Activated T-cell treated with anti-CD3 and anti-CD28 coated beads, Interleukin-2, amount 50 U/mL, for 48 hours (primary cell): ENCODE results near the gene PRAF2.
A peak's percentile ranks its signal among the peaks of the same experiment; 100 is the strongest.

Experiments used
- DNase-seq, 2 experiments: peaks; one replicate each; pipeline ENCODE4 v3.0.0-alpha.2; 2020

Gene PRAF2

GRCh38 chrX:49071877-49072711, 1.7 kb downstream of the PRAF2 start:
- no peak for DNase-seq

GRCh38 chrX:49070988-49071387, 2.8 kb downstream of the PRAF2 start:
- no peak for DNase-seq

- DNase-seq: no peak
Measured at GRCh38 chrX:49069038-49069437, 4.8 kb downstream of the PRAF2 start.

- no peak for DNase-seq
Measured at GRCh38 chrX:49067285-49068120, 6.3 kb downstream of the PRAF2 start.

GRCh38 chrX:49066690-49067089, 7.1 kb downstream of the PRAF2 start:
- no peak for DNase-seq

- DNase-seq: no peak
Measured at GRCh38 chrX:49066278-49066677, 7.5 kb downstream of the PRAF2 start.

GRCh38 chrX:49064735-49065134, 9.1 kb downstream of the PRAF2 start:
- DNase-seq: no peak

- no peak for DNase-seq
Measured at GRCh38 chrX:49064303-49064702, 9.5 kb downstream of the PRAF2 start.

- DNase-seq: no peak
Measured at GRCh38 chrX:49063715-49064114, 10.1 kb downstream of the PRAF2 start.

GRCh38 chrX:49061916-49062315, 11.9 kb downstream of the PRAF2 start:
- no peak for DNase-seq

GRCh38 chrX:49061490-49061889, 12.3 kb downstream of the PRAF2 start:
- DNase-seq: no peak

- no peak for DNase-seq
Measured at GRCh38 chrX:49060914-49061313, 12.9 kb downstream of the PRAF2 start.

GRCh38 chrX:49059681-49060085, 14.1 kb downstream of the PRAF2 start:
- DNase-seq: no peak

GRCh38 chrX:49059201-49059600, 14.6 kb downstream of the PRAF2 start:
- no peak for DNase-seq

- DNase-seq: no peak
Measured at GRCh38 chrX:49058794-49059193, 15.0 kb downstream of the PRAF2 start, which contains the start of gene CCDC120. TSS of gene CCDC120 (plus strand) at chrX:49058999. CDS start at chrX:49062042, 3,043 bp downstream.

- no peak for DNase-seq
Measured at GRCh38 chrX:49054073-49054762, 19.6 kb downstream of the PRAF2 start.

- DNase-seq: peak; percentile 66 to 77
Measured at GRCh38 chrX:49053223-49054072, 20.4 kb downstream of the PRAF2 start.

GRCh38 chrX:49043987-49044281, 29.9 kb downstream of the PRAF2 start:
- DNase-seq: no peak

- DNase-seq: peak; percentile 95 to 96
Measured at GRCh38 chrX:49043220-49043986, 30.4 kb downstream of the PRAF2 start, which contains the start of gene TFE3. TSS of gene TFE3 (minus strand) at chrX:49043357. CDS start at chrX:49043226, 131 bp downstream.

GRCh38 chrX:49042581-49043219, 31.1 kb downstream of the PRAF2 start:
- DNase-seq: no peak
